HEK293T (cell line): ENCODE measurements around the gene FSIP1.

Experiments used
- ARNT ChIP-seq: fragments of 450-650 bp; IDR thresholded peaks from 2 replicates; pipeline ENCODE4 v1.6.1; 2017; ENCODE audit warnings: mild to moderate bottlenecking
- BHLHE40 ChIP-seq: fragments of 450-650 bp; IDR thresholded peaks from 2 replicates; pipeline ENCODE4 v1.6.1; 2016; ENCODE audit warnings: mild to moderate bottlenecking, moderate library complexity, borderline replicate concordance
- CTBP1 ChIP-seq: fragments of 450-650 bp; IDR thresholded peaks from 2 replicates; pipeline ENCODE4 v1.6.1; 2016; ENCODE audit warnings: borderline replicate concordance
- ELF4 ChIP-seq: fragments of 450-650 bp; IDR thresholded peaks from 2 replicates; pipeline ENCODE4 v1.6.1; 2017; ENCODE audit warnings: antibody characterized with exemption
- FOXK2 ChIP-seq: fragments of 450-650 bp; IDR thresholded peaks from 2 replicates; pipeline ENCODE4 v1.6.1; 2016; ENCODE audit warnings: mild to moderate bottlenecking
- FOXM1 ChIP-seq: fragments of 450-650 bp; IDR thresholded peaks from 2 replicates; pipeline ENCODE4 v1.6.1; 2017; ENCODE audit warnings: mild to moderate bottlenecking, borderline replicate concordance
- HDGF ChIP-seq: fragments of 450-650 bp; IDR thresholded peaks from 2 replicates; pipeline ENCODE4 v1.6.1; 2017; ENCODE audit warnings: antibody characterized with exemption, borderline replicate concordance
- L3MBTL2 ChIP-seq: fragments of 450-650 bp; conservative IDR thresholded peaks from 2 replicates; pipeline ENCODE4 v1.6.1; 2016; ENCODE audit warnings: mild to moderate bottlenecking
- NFRKB ChIP-seq: fragments of 450-650 bp; IDR thresholded peaks from 2 replicates; pipeline ENCODE4 v1.6.1; 2016; ENCODE audit warnings: mild to moderate bottlenecking, moderate library complexity
- PKNOX1 ChIP-seq: fragments of 450-650 bp; IDR thresholded peaks from 2 replicates; pipeline ENCODE4 v1.6.1; 2016
- SP1 ChIP-seq: fragments of 450-650 bp; IDR thresholded peaks from 2 replicates; pipeline ENCODE4 v1.6.1; 2017
- SUZ12 ChIP-seq: fragments of 450-650 bp; IDR thresholded peaks from 2 replicates; pipeline ENCODE4 v1.6.1; 2016; ENCODE audit warnings: mild to moderate bottlenecking
- TARDBP ChIP-seq: fragments of 450-650 bp; IDR thresholded peaks from 2 replicates; pipeline ENCODE4 v1.6.1; 2016

GRCh38 chr15:39787479-39787878, 4.8 kb upstream of the FSIP1 start:
- TF ChIP-seq ELF4 (no peak), BHLHE40 (no peak), SP1 (no peak), TARDBP (no peak), NFRKB (no peak), SUZ12 (no peak), L3MBTL2 (no peak), PKNOX1 (no peak), FOXK2 (no peak), FOXM1 (no peak), HDGF (no peak), CTBP1 (no peak), ARNT (no peak)
